Nephron progenitor cell (in vitro differentiated cells): Measurements from ENCODE around the gene SLC23A2.

Source experiments
- DNase-seq: peaks from one replicate; pipeline ENCODE4 v3.0.0; 2021
- H3K27ac Mint-ChIP-seq: 2 replicates; pipeline ENCODE4 v1.8.0; 2021; ENCODE audit warnings: mild to moderate bottlenecking, moderate library complexity, mixed read lengths
- H3K27me3 Mint-ChIP-seq: 2 replicates; pipeline ENCODE4 v1.8.0; 2021; ENCODE audit warnings: mild to moderate bottlenecking, low read depth, mixed read lengths; ENCODE audit not compliant: poor library complexity
- H3K36me3 Mint-ChIP-seq: 2 replicates; pipeline ENCODE4 v1.8.0; 2021; ENCODE audit warnings: low read depth, mixed read lengths
- H3K4me1 Mint-ChIP-seq: 2 replicates; pipeline ENCODE4 v1.8.0; 2021; ENCODE audit warnings: mixed read lengths
- H3K4me3 Mint-ChIP-seq: 2 replicates; pipeline ENCODE4 v1.8.0; 2021; ENCODE audit warnings: mild to moderate bottlenecking, moderate library complexity, mixed read lengths
- H3K9me3 Mint-ChIP-seq: 2 replicates; pipeline ENCODE4 v1.8.0; 2021; ENCODE audit warnings: mild to moderate bottlenecking, moderate library complexity, mixed read lengths
- TF ChIP-seq, protein P1 (sequence below): fragments of 200-600 bp; sonication (generic); IDR thresholded peaks from 2 replicates; pipeline ENCODE4 v1.5.0; 2021; ENCODE audit warnings: antibody characterized with exemption

Gene SLC23A2

DNA sequence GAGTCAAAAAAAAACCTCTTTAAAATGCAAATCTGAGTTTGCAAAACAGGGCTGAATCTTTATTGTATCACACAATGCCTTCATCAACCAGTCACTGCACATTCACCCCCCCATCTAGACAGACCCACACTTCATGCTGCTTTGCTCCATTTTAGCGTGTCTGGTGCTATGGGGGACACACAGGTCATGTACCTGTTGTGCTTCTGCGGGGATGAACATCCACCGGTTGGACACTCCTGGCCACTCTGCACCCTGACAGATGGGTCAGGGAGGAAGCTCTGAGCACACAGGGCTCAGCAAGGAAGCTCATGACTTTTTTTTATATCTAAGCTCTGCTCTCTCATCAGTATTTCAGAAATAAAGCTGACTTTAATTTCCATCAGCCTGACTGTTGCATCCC lies 143.3 kb downstream of the SLC23A2 start:
- H3K4me3 Mint-ChIP-seq: no peak overlapping the region
- peaks cover 6% of the 10 kb centered on the region for H3K27me3 Mint-ChIP-seq
- no peak overlapping the region for H3K27ac Mint-ChIP-seq
- H3K36me3 Mint-ChIP-seq: peaks cover 53% of the 10 kb centered on the region
- TF ChIP-seq, protein P1, sequence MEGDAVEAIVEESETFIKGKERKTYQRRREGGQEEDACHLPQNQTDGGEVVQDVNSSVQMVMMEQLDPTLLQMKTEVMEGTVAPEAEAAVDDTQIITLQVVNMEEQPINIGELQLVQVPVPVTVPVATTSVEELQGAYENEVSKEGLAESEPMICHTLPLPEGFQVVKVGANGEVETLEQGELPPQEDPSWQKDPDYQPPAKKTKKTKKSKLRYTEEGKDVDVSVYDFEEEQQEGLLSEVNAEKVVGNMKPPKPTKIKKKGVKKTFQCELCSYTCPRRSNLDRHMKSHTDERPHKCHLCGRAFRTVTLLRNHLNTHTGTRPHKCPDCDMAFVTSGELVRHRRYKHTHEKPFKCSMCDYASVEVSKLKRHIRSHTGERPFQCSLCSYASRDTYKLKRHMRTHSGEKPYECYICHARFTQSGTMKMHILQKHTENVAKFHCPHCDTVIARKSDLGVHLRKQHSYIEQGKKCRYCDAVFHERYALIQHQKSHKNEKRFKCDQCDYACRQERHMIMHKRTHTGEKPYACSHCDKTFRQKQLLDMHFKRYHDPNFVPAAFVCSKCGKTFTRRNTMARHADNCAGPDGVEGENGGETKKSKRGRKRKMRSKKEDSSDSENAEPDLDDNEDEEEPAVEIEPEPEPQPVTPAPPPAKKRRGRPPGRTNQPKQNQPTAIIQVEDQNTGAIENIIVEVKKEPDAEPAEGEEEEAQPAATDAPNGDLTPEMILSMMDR: no peak
- no peaks in the 10 kb centered on the region for H3K4me1 Mint-ChIP-seq
- DNase-seq: no peak
- H3K9me3 Mint-ChIP-seq: no peaks in the 10 kb centered on the region

DNA sequence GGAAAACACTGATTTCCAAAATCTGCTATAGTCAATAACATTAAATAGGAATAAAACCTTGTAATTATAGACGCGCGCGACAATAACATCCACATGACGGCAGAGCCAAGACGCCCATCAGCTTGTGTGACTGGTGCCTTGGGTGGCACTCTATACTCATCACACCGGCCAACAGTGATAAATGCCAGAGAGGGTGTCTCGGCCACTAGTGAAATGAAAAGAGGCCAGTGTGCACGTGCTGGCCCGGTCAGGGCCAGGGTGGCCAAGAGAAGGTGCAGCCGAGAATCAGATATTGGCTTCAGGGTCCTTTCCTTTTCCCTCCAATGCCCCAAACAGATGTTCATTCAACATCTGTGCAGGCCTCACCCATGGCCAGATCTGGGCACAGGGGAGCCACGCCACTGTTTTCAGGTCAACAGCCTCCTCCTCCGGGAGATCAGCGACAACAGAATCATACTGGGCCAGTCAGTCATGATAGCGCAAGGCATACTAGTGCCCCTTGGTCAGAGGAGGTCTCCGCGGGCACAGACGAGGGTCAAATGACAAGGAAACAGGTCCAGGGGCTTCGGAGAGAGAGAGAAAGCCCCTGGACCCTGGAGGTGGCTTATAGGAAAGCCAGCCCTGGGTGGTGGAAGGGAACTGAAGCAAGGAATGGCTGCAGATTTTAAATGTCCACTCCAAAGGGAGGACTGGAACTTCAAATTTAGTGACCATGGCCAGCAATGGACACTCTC lies 145.1 kb downstream of the SLC23A2 start:
- H3K9me3 Mint-ChIP-seq: no peaks in the 10 kb centered on the region
- H3K27ac Mint-ChIP-seq: peak overlapping the region; percentile 72
- no peak overlapping the region for H3K4me3 Mint-ChIP-seq
- no peaks in the 10 kb centered on the region for H3K4me1 Mint-ChIP-seq
- TF ChIP-seq, protein P1: no peak
- DNase-seq: no peak
- peaks cover 45% of the 10 kb centered on the region for H3K36me3 Mint-ChIP-seq
- H3K27me3 Mint-ChIP-seq: peaks cover 6% of the 10 kb centered on the region

DNA sequence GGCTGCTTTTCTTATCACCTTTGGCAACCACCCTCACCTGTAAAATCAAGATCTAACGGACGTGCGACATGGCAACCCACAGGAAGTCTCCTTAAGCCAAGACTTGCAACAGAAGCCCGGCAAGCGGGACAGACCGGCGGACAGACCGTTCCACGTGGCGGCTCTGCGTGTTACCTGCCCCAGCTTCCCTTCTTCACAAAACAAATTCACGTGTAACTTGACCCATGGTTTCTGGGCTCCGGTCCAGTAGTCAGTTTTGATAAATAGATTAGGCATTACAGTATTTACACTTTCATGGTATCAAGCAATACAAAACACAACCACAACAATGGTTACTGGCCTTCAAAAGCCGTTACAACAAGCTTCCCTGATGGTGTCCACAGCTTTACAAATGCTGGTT lies 145.8 kb downstream of the SLC23A2 start:
- Mint-ChIP-seq H3K36me3 (peaks cover 45% of the 10 kb centered on the region), H3K4me1 (no peaks in the 10 kb centered on the region)
- no peak for DNase-seq

DNA sequence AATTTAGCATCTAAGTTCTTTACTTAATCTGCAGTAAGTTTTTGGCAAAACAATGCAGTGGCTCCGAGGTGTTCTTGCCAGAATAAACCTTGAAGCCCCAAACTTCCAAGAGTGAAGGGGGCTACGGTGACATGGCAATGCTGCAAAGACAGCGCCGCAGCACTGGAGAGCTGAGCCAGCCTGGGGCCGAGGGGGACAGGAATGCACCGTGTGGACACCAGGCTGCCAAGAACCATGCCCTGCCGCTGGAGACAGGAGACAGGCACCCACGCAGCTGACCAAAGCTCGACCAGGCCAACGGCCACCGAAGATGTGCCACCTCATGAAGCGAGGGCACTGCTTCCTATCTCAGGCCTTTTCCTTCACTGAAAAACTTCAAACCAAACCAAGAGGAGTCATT lies 146.2 kb downstream of the SLC23A2 start:
- DNase-seq: no peak
- no peak overlapping the region for H3K27ac Mint-ChIP-seq
- H3K4me1 Mint-ChIP-seq: no peaks in the 10 kb centered on the region
- peaks cover 6% of the 10 kb centered on the region for H3K27me3 Mint-ChIP-seq
- H3K36me3 Mint-ChIP-seq: peaks cover 41% of the 10 kb centered on the region
- H3K9me3 Mint-ChIP-seq: no peaks in the 10 kb centered on the region
- TF ChIP-seq, protein P1: no peak
- no peak overlapping the region for H3K4me3 Mint-ChIP-seq

More for the DNA sequence above, 145.8 kb downstream of the SLC23A2 start:
- H3K4me3 Mint-ChIP-seq: no peak overlapping the region
- peaks cover 6% of the 10 kb centered on the region for H3K27me3 Mint-ChIP-seq
- TF ChIP-seq, protein P1: no peak
- H3K27ac Mint-ChIP-seq: peak overlapping the region; percentile 72
- H3K9me3 Mint-ChIP-seq: no peaks in the 10 kb centered on the region

DNA sequence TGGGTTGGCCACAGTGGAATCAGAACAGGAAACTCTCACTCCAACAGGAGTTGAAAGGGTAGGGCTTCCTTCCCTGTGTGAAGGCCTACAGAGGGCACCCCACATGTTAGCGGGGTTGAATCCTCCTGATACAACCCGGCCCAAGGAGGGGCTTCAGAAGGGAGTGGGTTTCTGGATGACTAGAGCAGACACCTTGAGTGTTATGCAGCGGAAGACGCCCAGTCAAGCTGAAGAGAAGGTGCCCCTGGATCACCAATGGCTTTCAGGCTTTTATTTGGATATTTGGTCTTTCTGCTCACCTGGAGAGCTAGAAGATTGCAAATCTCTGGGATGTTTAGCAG lies 146.8 kb downstream of the SLC23A2 start:
- Mint-ChIP-seq H3K27ac (no peak overlapping the region), H3K4me3 (no peak overlapping the region), H3K27me3 (peaks cover 6% of the 10 kb centered on the region), H3K36me3 (peaks cover 38% of the 10 kb centered on the region), H3K9me3 (no peaks in the 10 kb centered on the region), H3K4me1 (no peaks in the 10 kb centered on the region)
- no peak for DNase-seq
- TF ChIP-seq, protein P1: no peak
